ENCODE data around the gene VSIG10L. TPM values are rescaled to one million over a fixed set of nuclear protein-coding genes. Genes with fewer than 3 reads are reported as not detected.

The VSIG10L gene
- total RNA-seq, 1 donor = 0.43 TPM

DNA sequence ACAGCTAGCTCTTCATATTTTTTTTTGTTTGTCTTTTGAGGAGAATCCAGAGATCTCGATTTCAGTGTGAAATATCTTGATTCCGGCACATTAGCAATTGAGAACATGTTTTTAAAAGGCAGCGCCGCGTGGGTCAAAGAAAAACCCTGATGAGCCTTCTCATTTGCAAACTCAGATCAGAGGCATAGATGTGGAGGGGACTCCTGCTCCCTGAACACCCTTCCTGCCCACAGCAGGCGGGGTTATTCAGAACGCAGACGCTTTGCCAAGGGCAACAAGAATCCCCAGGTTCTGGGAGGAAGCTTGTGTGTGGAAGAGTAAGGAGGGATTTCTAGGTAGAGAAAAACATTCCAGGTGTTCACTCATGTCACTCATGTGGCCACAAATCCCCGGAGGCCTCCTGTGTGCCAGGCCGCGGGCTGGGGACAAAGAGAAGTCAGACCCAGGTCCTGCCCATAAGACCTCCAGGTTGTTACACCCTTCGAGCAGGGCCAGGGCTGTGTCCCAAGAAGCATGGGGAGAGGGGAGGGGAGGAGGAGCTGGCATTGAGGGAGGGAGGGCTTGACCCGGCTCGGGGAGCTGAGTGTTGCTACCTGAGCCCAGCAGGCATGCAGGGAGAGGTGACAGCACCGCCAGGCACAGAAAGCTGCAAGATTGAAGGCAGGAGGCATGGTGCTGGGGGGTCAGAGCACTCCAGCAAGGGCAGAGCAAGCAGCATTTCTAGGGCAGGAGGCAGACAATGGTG is 46.4 kb downstream of the VSIG10L start:
- TF ChIP-seq, protein P1, sequence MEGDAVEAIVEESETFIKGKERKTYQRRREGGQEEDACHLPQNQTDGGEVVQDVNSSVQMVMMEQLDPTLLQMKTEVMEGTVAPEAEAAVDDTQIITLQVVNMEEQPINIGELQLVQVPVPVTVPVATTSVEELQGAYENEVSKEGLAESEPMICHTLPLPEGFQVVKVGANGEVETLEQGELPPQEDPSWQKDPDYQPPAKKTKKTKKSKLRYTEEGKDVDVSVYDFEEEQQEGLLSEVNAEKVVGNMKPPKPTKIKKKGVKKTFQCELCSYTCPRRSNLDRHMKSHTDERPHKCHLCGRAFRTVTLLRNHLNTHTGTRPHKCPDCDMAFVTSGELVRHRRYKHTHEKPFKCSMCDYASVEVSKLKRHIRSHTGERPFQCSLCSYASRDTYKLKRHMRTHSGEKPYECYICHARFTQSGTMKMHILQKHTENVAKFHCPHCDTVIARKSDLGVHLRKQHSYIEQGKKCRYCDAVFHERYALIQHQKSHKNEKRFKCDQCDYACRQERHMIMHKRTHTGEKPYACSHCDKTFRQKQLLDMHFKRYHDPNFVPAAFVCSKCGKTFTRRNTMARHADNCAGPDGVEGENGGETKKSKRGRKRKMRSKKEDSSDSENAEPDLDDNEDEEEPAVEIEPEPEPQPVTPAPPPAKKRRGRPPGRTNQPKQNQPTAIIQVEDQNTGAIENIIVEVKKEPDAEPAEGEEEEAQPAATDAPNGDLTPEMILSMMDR (IDR thresholded peaks at IDR 0.05; ENCODE audit: insufficient read depth, low read depth, low read length) = no peak
- no peak for DNase-seq (ENCODE audit: low read depth)
- H3K4me3 ChIP-seq (ENCODE audit: low read depth, low read length) = no peak overlapping the region

GRCh38 chr19:51294977-51295375 is 47.0 kb downstream of the VSIG10L start:
- no peak for DNase-seq (ENCODE audit: low read depth)
- TF ChIP-seq, protein P1 (IDR thresholded peaks at IDR 0.05; ENCODE audit: insufficient read depth, low read depth, low read length) = no peak
- no peak overlapping the region for H3K4me3 ChIP-seq (ENCODE audit: low read depth, low read length)

DNA sequence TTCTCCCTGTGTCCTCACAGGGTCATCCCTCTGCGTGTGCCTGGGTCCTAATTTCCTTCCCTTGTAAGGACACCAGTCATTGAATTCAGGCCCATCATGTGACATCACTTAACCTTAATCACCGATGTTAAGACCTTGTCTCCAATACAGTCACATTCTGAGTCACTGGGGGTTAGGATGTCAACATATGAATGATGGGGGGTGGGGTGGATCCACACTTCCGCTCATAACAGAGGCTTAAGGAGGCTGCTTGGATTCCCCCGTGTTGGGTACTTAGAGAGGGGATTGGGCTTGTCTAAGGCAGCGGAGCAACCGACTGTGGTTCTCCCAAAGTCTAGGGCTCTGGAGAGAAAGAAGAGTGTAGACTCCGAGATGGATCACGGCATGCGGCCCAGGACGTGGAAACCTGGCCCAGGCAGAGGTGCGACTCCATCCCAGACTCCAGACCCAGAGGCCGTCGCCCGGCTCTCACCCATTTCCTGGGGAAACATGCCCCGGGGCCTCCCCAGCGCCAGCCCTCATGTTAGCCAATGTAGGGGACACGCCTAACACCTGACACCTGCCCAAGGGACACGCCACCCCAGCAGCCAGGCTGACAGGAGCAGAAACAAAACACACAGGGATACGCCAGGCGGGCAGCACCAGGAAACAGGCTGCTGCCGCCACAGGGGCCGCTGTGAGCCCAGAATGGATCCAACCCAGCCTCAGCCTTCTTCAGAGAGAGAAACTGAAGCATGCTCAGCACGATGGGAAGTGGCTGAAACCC is 47.5 kb downstream of the VSIG10L start:
- TF ChIP-seq, protein P1 (IDR thresholded peaks at IDR 0.05; ENCODE audit: insufficient read depth, low read depth, low read length) = no peak

GRCh38 chr19:51293571-51294210 is 48.2 kb downstream of the VSIG10L start:
- DNase-seq (ENCODE audit: low read depth) = no peak
- TF ChIP-seq, protein P1 (IDR thresholded peaks at IDR 0.05; ENCODE audit: insufficient read depth, low read depth, low read length) = no peak
- no peak overlapping the region for H3K4me3 ChIP-seq (ENCODE audit: low read depth, low read length)

More for the DNA sequence above, 47.5 kb downstream of the VSIG10L start:
- H3K4me3 ChIP-seq (ENCODE audit: low read depth, low read length) = no peak overlapping the region
- DNase-seq (ENCODE audit: low read depth) = no peak

DNA sequence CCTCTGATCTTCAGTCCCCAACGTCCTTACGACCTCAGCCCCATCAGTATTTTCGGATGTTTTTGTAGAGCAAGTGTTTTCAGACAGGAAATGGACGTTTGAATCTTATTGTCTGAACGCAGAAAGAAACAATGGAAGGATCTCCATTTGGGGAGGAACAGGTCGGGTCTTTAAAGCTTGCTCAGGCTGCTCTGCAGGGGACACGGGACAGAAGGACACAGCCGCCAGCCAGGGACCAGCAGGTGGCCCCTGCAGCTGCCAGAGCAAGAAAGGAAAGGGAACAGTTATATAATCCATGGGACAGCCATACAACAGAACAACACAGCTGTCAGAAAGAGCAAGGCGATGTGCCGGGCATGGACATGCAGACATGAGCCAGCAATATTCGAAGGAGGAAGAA is 49.0 kb downstream of the VSIG10L start:
- no peak for DNase-seq (ENCODE audit: low read depth)
- H3K4me3 ChIP-seq (ENCODE audit: low read depth, low read length) = no peak overlapping the region
- TF ChIP-seq, protein P1 (IDR thresholded peaks at IDR 0.05; ENCODE audit: insufficient read depth, low read depth, low read length) = no peak

GRCh38 chr19:51289635-51290034 is 52.3 kb downstream of the VSIG10L start:
- TF ChIP-seq, protein P1 (IDR thresholded peaks at IDR 0.05; ENCODE audit: insufficient read depth, low read depth, low read length) = no peak
- DNase-seq (ENCODE audit: low read depth) = no peak
- H3K4me3 ChIP-seq (ENCODE audit: low read depth, low read length) = no peak overlapping the region
